ENCODE results near the gene ITPR2.

GRCh38 chr12:26341491-26341890 lies 491.5 kb downstream of the ITPR2 start:
- no peak for TF ChIP-seq TAF1 (IDR thresholded peaks at IDR 0.05; ENCODE audit: borderline replicate concordance, insufficient read depth, low read length)
- TF ChIP-seq POLR2AphosphoS5 (IDR thresholded peaks at IDR 0.05; ENCODE audit: low read depth, low read length), result no peak
- TF ChIP-seq, protein P1, sequence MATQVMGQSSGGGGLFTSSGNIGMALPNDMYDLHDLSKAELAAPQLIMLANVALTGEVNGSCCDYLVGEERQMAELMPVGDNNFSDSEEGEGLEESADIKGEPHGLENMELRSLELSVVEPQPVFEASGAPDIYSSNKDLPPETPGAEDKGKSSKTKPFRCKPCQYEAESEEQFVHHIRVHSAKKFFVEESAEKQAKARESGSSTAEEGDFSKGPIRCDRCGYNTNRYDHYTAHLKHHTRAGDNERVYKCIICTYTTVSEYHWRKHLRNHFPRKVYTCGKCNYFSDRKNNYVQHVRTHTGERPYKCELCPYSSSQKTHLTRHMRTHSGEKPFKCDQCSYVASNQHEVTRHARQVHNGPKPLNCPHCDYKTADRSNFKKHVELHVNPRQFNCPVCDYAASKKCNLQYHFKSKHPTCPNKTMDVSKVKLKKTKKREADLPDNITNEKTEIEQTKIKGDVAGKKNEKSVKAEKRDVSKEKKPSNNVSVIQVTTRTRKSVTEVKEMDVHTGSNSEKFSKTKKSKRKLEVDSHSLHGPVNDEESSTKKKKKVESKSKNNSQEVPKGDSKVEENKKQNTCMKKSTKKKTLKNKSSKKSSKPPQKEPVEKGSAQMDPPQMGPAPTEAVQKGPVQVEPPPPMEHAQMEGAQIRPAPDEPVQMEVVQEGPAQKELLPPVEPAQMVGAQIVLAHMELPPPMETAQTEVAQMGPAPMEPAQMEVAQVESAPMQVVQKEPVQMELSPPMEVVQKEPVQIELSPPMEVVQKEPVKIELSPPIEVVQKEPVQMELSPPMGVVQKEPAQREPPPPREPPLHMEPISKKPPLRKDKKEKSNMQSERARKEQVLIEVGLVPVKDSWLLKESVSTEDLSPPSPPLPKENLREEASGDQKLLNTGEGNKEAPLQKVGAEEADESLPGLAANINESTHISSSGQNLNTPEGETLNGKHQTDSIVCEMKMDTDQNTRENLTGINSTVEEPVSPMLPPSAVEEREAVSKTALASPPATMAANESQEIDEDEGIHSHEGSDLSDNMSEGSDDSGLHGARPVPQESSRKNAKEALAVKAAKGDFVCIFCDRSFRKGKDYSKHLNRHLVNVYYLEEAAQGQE (IDR thresholded peaks at IDR 0.05; ENCODE audit: insufficient read depth in 1 of 2, low read depth in 2 of 2, low read length in 2 of 2), result no peak
- no peak for TF ChIP-seq SIN3A (IDR thresholded peaks at IDR 0.05; ENCODE audit: borderline replicate concordance, insufficient read depth, low read length)

Data from PFSK-1 (cell line).